ENCODE measurements around the gene POLR3H.

POLR3H gene

GRCh38 chr22:41526830-41527799 lies 17.2 kb downstream of the POLR3H start:
- Histone ChIP-seq H3K9me3 (replicated peaks; ENCODE audit: insufficient read depth, low read length) (no peaks in the 10 kb centered on the region), H3K4me3 (ENCODE audit: low read length) (no peak overlapping the region), H3K27ac (ENCODE audit: low read length) (no peak overlapping the region), H3K4me1 (ENCODE audit: low read length) (no peaks in the 10 kb centered on the region), H3F3A (ENCODE audit: insufficient read depth, low read length) (peaks cover 5% of the 10 kb centered on the region), H3K79me2 (ENCODE audit: low read length) (peaks cover 6% of the 10 kb centered on the region), H2AFZ (ENCODE audit: low read length) (no peak overlapping the region), H3K9ac (ENCODE audit: low read length) (no peak overlapping the region), H4K20me1 (ENCODE audit: insufficient read depth, low read length) (no peaks in the 10 kb centered on the region), H3K27me3 (replicated peaks; ENCODE audit: insufficient read depth, low read length) (no peaks in the 10 kb centered on the region), H3K4me2 (ENCODE audit: low read depth, low read length) (no peak overlapping the region), H3K9me2 (replicated peaks; ENCODE audit: insufficient read depth, low read length) (no peaks in the 10 kb centered on the region), H3K36me3 (replicated peaks; ENCODE audit: insufficient read depth, low read length) (peaks cover 13% of the 10 kb centered on the region)
- TF ChIP-seq EZH2 (optimal IDR thresholded peaks at IDR 0.05; ENCODE audit: low read depth, low read length), result no peak
- TF ChIP-seq EZH2phosphoT487 (IDR thresholded peaks at IDR 0.05; ENCODE audit: low read length), result no peak
- TF ChIP-seq CTCF (IDR thresholded peaks at IDR 0.05; ENCODE audit: low read length), result peak; percentile 87
- peak; percentile 30 for DNase-seq

- no peak overlapping the region for H3K4me3 ChIP-seq (ENCODE audit: low read length)
- H4K20me1 ChIP-seq (ENCODE audit: insufficient read depth, low read length), result no peaks in the 10 kb centered on the region
- H3K4me2 ChIP-seq (ENCODE audit: low read depth, low read length), result no peak overlapping the region
- H3K36me3 ChIP-seq (replicated peaks; ENCODE audit: insufficient read depth, low read length), result peaks cover 13% of the 10 kb centered on the region
- peaks cover 4% of the 10 kb centered on the region; the same call in 1 of the 2 replicates for H3K79me2 ChIP-seq (ENCODE audit: low read length)
- no peaks in the 10 kb centered on the region for H3K4me1 ChIP-seq (ENCODE audit: low read length)
- TF ChIP-seq EZH2phosphoT487 (IDR thresholded peaks at IDR 0.05; ENCODE audit: low read length) (no peak), CTCF (IDR thresholded peaks at IDR 0.05; ENCODE audit: low read length) (no peak)
- H3K27me3 ChIP-seq (replicated peaks; ENCODE audit: insufficient read depth, low read length), result no peaks in the 10 kb centered on the region
- H2AFZ ChIP-seq (ENCODE audit: low read length), result no peak overlapping the region
- no peak overlapping the region for H3K27ac ChIP-seq (ENCODE audit: low read length)
- DNase-seq, result no peak
- no peak overlapping the region for H3K9ac ChIP-seq (ENCODE audit: low read length)
- H3K9me2 ChIP-seq (replicated peaks; ENCODE audit: insufficient read depth, low read length), result no peaks in the 10 kb centered on the region
- no peaks in the 10 kb centered on the region for H3K9me3 ChIP-seq (replicated peaks; ENCODE audit: insufficient read depth, low read length)
- peaks cover 7% of the 10 kb centered on the region for H3F3A ChIP-seq (ENCODE audit: insufficient read depth, low read length)
Observed at GRCh38 chr22:41526226-41526829, 17.9 kb downstream of the POLR3H start.

DNA sequence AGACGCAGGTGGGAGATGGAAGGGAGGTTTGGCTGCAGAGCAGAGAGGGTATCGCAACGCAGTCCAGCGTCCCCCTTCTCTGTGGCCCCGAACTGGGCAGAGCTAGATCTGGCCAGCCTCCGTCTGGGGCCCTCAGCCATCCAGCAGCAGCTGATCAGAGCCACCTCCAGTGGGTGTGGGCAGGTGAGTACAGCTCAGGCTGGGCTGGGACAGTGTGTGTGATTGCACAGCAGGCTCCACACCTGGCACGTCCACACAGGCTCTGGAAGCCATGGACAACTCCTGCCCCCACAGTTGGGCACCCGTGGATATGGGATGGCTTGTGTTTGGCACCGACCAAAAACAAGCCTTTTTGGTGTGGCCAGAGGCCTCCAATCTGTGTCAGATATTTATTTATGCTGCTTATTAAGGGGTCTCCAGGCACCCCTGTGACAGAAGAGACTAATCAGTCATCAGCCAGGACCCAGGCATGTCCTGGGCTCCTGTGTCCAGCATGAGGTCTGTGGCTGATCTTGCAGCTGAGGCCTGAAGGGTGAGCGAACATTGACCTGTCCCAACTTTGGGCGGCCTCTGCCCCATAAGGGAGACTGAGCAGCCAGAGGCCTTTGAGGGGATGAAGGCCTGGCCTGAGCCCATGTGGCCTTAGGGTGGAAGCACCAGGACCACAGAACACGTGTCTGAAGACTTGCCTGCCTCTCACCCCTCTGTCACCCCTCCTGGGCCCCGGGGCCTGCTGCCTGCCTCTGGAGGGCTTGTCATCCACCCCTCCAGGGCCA lies 18.6 kb downstream of the POLR3H start:
- H2AFZ ChIP-seq (ENCODE audit: low read length), result no peak overlapping the region
- no peaks in the 10 kb centered on the region for H3K9me2 ChIP-seq (replicated peaks; ENCODE audit: insufficient read depth, low read length)
- no peak overlapping the region for H3K4me2 ChIP-seq (ENCODE audit: low read depth, low read length)
- peaks cover 7% of the 10 kb centered on the region for H3F3A ChIP-seq (ENCODE audit: insufficient read depth, low read length)
- H3K79me2 ChIP-seq (ENCODE audit: low read length), result peaks cover under 1% of the 10 kb centered on the region; the same call in 1 of the 2 replicates
- H3K4me3 ChIP-seq (ENCODE audit: low read length), result no peak overlapping the region
- no peak overlapping the region for H3K9ac ChIP-seq (ENCODE audit: low read length)
- no peaks in the 10 kb centered on the region for H3K4me1 ChIP-seq (ENCODE audit: low read length)
- DNase-seq, result no peak
- H4K20me1 ChIP-seq (ENCODE audit: insufficient read depth, low read length), result no peaks in the 10 kb centered on the region
- TF ChIP-seq CTCF (IDR thresholded peaks at IDR 0.05; ENCODE audit: low read length) (no peak), EZH2 (optimal IDR thresholded peaks at IDR 0.05; ENCODE audit: low read depth, low read length) (no peak), EZH2phosphoT487 (IDR thresholded peaks at IDR 0.05; ENCODE audit: low read length) (no peak)
- no peaks in the 10 kb centered on the region for H3K27me3 ChIP-seq (replicated peaks; ENCODE audit: insufficient read depth, low read length)
- no peaks in the 10 kb centered on the region for H3K9me3 ChIP-seq (replicated peaks; ENCODE audit: insufficient read depth, low read length)
- peaks cover 13% of the 10 kb centered on the region for H3K36me3 ChIP-seq (replicated peaks; ENCODE audit: insufficient read depth, low read length)
- H3K27ac ChIP-seq (ENCODE audit: low read length), result no peak overlapping the region
